ENCODE data around the gene MEIOB.

MEIOB gene

GRCh38 chr16:1915732-1916639, 44.0 kb upstream of the MEIOB start:
- Histone ChIP-seq H3K4me2 (ENCODE audit: low read length) (no peak overlapping the region), H3K4me3 (ENCODE audit: low read length) (no peak overlapping the region), H4K20me1 (ENCODE audit: insufficient read depth, low read length) (no peaks in the 10 kb centered on the region), H2AFZ (ENCODE audit: low read depth, low read length) (no peak overlapping the region), H3K36me3 (replicated peaks; ENCODE audit: low read depth, low read length) (no peaks in the 10 kb centered on the region), H3K9me3 (ENCODE audit: insufficient read depth, low read length) (no peaks in the 10 kb centered on the region), H3K9ac (ENCODE audit: low read length) (no peak overlapping the region), H3K27me3 (ENCODE audit: low read depth, low read length) (0 out of 2 replicates have a peak, but pooled peaks cover 2% of the 10 kb centered on the region), H3K79me2 (ENCODE audit: low read length) (no peaks in the 10 kb centered on the region), H3K4me1 (ENCODE audit: low read length) (no peaks in the 10 kb centered on the region), H3K27ac (ENCODE audit: low read length) (no peak overlapping the region)
- no peak for TF ChIP-seq EZH2phosphoT487 (IDR thresholded peaks at IDR 0.05; ENCODE audit: low read depth)
- no peak for TF ChIP-seq CTCF (IDR thresholded peaks at IDR 0.05; ENCODE audit: low read depth, low read length)

- TF ChIP-seq CTCF (IDR thresholded peaks at IDR 0.05; ENCODE audit: low read depth, low read length) (no peak), EZH2phosphoT487 (IDR thresholded peaks at IDR 0.05; ENCODE audit: low read depth) (no peak)
- H3K4me1 ChIP-seq (ENCODE audit: low read length) = no peaks in the 10 kb centered on the region
- H3K27me3 ChIP-seq (ENCODE audit: low read depth, low read length) = no peaks in the 10 kb centered on the region
- no peak overlapping the region for H3K27ac ChIP-seq (ENCODE audit: low read length)
- H3K9ac ChIP-seq (ENCODE audit: low read length) = no peak overlapping the region
- H3K4me2 ChIP-seq (ENCODE audit: low read length) = no peak overlapping the region
- no peaks in the 10 kb centered on the region for H3K36me3 ChIP-seq (replicated peaks; ENCODE audit: low read depth, low read length)
- no peaks in the 10 kb centered on the region for H3K9me3 ChIP-seq (ENCODE audit: insufficient read depth, low read length)
- no peaks in the 10 kb centered on the region for H3K79me2 ChIP-seq (ENCODE audit: low read length)
- H2AFZ ChIP-seq (ENCODE audit: low read depth, low read length) = no peak overlapping the region
- H3K4me3 ChIP-seq (ENCODE audit: low read length) = no peak overlapping the region
- no peaks in the 10 kb centered on the region for H4K20me1 ChIP-seq (ENCODE audit: insufficient read depth, low read length)
These were observed 43.0 kb upstream of the MEIOB start for GRCh38 chr16:1914988-1915387.

- no peaks in the 10 kb centered on the region for H4K20me1 ChIP-seq (ENCODE audit: insufficient read depth, low read length)
- H3K9me3 ChIP-seq (ENCODE audit: insufficient read depth, low read length) = no peaks in the 10 kb centered on the region
- TF ChIP-seq CTCF (IDR thresholded peaks at IDR 0.05; ENCODE audit: low read depth, low read length) = no peak
- no peak for TF ChIP-seq EZH2phosphoT487 (IDR thresholded peaks at IDR 0.05; ENCODE audit: low read depth)
- H3K27me3 ChIP-seq (ENCODE audit: low read depth, low read length) = no peaks in the 10 kb centered on the region
- H3K9ac ChIP-seq (ENCODE audit: low read length) = no peak overlapping the region
- H3K4me2 ChIP-seq (ENCODE audit: low read length) = no peak overlapping the region
- no peaks in the 10 kb centered on the region for H3K79me2 ChIP-seq (ENCODE audit: low read length)
- no peak overlapping the region for H3K4me3 ChIP-seq (ENCODE audit: low read length)
- no peak overlapping the region for H3K27ac ChIP-seq (ENCODE audit: low read length)
- no peaks in the 10 kb centered on the region for H3K36me3 ChIP-seq (replicated peaks; ENCODE audit: low read depth, low read length)
- no peak overlapping the region for H2AFZ ChIP-seq (ENCODE audit: low read depth, low read length)
- no peaks in the 10 kb centered on the region for H3K4me1 ChIP-seq (ENCODE audit: low read length)
These were observed 42.2 kb upstream of the MEIOB start for GRCh38 chr16:1914084-1914608.

GRCh38 chr16:1913327-1914083, 41.5 kb upstream of the MEIOB start:
- Histone ChIP-seq H3K9me3 (ENCODE audit: insufficient read depth, low read length) (no peaks in the 10 kb centered on the region), H3K4me1 (ENCODE audit: low read length) (no peaks in the 10 kb centered on the region), H3K36me3 (replicated peaks; ENCODE audit: low read depth, low read length) (no peaks in the 10 kb centered on the region), H4K20me1 (ENCODE audit: insufficient read depth, low read length) (no peaks in the 10 kb centered on the region), H2AFZ (ENCODE audit: low read depth, low read length) (no peak overlapping the region), H3K27me3 (ENCODE audit: low read depth, low read length) (no peaks in the 10 kb centered on the region), H3K4me2 (ENCODE audit: low read length) (no peak overlapping the region), H3K4me3 (ENCODE audit: low read length) (no peak overlapping the region), H3K9ac (ENCODE audit: low read length) (no peak overlapping the region), H3K79me2 (ENCODE audit: low read length) (no peaks in the 10 kb centered on the region), H3K27ac (ENCODE audit: low read length) (no peak overlapping the region)
- TF ChIP-seq EZH2phosphoT487 (IDR thresholded peaks at IDR 0.05; ENCODE audit: low read depth) = no peak
- TF ChIP-seq CTCF (IDR thresholded peaks at IDR 0.05; ENCODE audit: low read depth, low read length) = no peak

Data from OCI-LY3 (cell line).